GM19468 (cell line): ENCODE results near the gene ASAH2.

Experiments
- ATAC-seq: cut with Tn5 transposase; IDR thresholded peaks from one replicate; pipeline ENCODE4 v1.9.1; 2021; ENCODE audit warnings: mild to moderate bottlenecking, moderate library complexity, moderate number of reproducible peaks; ENCODE audit not compliant: unreplicated experiment; ENCODE audit errors: extremely low read depth

ASAH2 gene

GRCh38 chr10:50211670-50212069 lies 39.6 kb downstream of the ASAH2 start:
- no peak for ATAC-seq

GRCh38 chr10:50210876-50211275 lies 40.4 kb downstream of the ASAH2 start:
- ATAC-seq, result no peak
